GM19452 (cell line): ENCODE data around the gene HSPB6.

Source experiments
- ATAC-seq: cut with Tn5 transposase; IDR thresholded peaks from one replicate; pipeline ENCODE4 v1.9.1; 2021; ENCODE audit not compliant: unreplicated experiment

The HSPB6 gene

DNA sequence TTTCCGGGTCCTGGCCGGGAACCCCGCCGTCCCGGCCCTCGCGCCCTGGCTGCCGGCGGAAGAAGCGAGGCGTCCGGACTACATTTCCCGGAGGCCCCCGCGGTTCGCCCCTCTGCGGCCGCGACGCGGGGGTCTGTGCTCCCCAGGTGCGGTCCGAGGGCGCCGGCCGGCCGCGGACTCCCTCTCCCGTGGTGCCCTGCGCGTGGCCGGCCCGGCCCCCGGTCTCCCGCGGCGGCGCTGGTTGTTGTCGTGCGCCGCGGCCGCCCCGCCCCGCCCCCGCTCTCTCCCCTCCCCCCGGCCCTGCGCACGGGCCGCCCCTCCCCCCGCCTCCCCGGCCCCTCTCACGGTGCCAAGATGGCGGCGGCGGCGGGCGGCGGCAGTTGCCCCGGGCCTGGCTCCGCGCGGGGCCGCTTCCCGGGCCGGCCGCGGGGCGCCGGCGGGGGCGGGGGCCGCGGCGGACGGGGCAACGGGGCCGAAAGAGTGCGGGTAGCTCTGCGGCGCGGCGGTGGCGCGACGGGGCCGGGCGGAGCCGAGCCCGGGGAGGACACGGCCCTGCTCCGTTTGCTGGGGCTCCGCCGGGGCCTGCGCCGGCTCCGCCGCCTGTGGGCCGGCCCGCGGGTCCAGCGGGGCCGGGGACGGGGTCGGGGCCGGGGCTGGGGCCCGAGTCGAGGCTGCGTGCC, 39.0 kb downstream of the HSPB6 start, which contains the start of gene KMT2B:
Gene KMT2B (plus strand): TSS at position 339 of the 680 bp plus-strand sequence. CDS start 16 bp downstream, at position 355.
- ATAC-seq, result peak; percentile 0

- peak; percentile 58 for ATAC-seq
Observed at GRCh38 chr19:35716801-35717664, 39.8 kb downstream of the HSPB6 start.

DNA sequence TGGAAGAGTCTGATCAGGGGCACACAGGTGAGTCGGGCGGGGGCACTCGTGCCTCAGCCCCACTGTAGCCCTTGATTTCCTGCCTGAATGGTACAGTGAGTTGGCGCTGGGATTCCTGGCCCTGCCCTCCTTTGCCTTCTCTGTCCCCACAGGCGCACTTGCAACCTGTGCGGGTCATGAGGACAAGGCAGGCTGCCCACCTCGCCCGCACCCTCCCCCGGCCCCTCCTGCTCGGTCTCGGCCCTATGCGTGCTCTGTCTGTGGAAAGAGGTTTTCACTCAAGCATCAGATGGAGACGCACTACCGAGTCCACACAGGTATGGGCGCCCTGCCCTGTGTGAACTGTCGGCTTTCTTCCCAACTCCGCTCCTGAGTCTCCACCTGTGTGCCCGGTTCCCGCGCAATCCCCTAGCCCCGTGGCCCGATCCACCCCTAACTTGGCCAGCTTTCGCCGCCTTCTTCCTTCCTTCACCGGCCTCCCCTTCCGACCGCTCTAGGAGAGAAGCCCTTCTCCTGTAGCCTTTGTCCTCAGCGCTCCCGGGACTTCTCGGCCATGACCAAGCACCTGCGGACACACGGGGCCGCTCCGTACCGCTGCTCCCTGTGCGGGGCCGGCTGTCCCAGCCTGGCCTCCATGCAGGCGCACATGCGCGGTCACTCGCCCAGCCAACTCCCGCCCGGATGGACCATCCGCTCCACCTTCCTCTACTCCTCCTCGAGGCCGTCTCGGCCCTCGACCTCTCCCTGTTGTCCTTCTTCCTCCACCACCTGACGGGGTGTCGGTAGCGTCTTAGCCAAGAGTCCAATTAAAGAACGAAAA, 40.6 kb downstream of the HSPB6 start:
- ATAC-seq, result peak; percentile 8

DNA sequence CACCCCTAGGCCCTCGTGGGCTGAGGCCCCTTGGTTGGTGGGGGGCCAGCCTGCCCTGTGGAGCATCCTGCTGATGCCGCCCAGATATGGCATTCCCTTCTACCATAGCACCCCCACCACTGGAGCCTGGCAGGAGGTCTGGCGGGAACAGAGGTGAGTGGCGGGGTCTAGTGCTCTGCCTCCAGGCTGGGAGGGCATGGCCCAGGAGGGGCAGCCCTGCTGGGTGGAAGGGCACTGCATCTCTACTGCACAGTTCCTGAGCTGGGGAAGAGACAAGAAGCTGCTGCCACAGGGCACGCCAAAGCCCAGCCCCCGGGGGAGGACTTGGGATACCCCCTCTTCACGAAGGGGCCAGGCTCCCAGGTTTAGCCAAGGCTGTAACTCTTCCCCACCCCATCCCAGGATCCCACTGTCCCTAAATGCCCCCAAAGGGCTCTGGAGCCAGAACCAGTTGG, 41.4 kb downstream of the HSPB6 start:
- ATAC-seq, result no peak

DNA sequence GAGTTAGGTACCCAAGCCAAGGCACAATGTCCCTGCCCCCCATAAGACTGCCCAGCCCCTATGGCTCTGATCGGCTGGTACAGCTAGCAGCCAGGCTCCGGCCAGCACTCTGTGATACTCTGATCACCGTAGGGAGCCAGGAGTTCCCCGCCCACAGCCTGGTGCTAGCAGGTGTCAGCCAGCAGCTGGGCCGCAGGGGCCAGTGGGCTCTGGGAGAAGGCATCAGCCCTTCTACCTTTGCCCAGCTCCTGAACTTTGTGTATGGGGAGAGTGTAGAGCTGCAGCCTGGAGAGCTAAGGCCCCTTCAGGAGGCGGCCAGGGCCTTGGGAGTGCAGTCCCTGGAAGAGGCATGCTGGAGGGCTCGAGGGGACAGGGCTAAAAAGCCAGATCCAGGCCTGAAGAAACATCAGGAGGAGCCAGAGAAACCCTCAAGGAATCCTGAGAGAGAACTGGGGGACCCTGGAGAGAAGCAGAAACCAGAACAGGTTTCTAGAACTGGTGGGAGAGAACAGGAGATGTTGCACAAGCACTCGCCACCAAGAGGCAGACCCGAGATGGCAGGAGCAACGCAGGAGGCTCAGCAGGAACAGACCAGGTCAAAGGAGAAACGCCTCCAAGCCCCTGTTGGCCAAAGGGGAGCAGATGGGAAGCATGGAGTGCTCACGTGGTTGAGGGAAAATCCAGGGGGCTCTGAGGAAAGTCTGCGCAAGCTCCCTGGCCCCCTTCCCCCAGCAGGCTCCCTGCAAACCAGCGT, 42.1 kb downstream of the HSPB6 start:
- ATAC-seq, result no peak

DNA sequence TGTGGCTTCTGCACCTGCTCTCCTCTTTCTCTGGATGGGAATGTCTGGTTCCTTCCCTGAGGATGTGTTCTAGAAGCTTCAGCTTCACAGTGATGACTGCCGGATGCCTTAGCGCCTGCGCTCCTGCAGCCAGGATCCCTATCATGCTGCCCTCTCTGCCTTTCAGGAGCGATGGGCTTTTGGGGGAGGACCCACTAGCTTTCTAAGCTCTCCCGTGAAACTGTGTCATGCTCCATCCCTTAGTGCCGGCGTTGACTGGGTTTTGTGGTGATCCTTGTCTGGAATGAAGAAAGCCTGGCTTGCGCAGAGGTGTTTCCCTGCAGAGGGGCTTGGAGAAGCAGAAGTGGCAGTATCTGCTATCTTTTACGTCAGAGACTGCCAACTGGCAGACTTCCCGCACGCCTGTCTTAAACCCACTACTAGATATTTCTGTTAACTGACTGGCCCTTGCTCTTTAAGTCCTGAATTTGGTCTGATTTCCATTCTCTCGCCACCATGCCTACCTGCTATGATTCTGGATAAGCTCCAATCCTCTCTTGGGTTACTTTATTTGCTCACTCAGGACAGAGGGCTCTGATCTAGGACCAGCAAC, 42.8 kb downstream of the HSPB6 start:
- no peak for ATAC-seq

GRCh38 chr19:35713506-35713850, 43.4 kb downstream of the HSPB6 start:
- ATAC-seq, result no peak

DNA sequence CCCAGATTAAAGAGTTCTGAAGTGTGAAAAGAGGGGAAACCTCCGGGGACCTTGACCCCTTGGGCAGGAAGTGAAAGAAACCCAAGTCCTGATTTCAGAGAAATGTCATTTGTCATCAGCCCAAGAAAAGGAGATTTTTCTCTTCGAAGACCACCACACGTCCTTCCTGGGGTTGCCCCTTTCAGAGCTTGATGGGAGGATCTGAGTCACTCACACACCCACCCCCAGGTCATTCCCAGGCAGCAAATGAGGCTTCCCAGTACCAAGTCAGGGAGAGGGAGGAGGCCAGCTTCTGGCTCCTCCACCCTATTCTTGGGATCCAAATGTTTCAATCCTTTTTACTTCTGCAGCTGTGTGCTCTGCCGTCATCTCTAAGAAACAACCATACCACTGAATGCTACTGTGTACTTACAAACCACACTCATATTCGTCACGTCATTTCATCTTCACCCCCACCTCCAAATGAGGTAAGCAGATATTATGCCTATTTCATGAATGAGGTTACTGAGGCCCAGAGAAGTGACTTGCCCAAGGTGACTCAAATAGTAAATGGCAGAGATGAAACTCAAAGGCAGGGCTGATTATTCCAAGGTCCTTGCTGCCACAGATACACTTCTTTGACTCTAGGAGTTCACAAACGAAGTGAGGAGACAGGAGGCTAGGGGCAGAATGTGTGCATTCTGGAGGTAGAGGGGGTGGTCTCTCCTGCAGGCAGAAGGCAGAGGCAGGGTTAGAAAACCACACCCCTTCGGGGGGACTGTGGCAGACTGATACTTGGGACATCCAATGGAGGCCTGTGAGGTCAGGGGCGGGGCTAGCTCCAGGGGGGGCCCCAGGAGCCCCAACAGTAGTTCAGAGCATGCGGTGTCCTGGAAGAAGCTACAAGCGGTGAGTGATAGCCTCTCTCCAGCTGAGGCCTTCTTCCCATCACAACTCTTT, 44.0 kb downstream of the HSPB6 start:
- no peak for ATAC-seq

DNA sequence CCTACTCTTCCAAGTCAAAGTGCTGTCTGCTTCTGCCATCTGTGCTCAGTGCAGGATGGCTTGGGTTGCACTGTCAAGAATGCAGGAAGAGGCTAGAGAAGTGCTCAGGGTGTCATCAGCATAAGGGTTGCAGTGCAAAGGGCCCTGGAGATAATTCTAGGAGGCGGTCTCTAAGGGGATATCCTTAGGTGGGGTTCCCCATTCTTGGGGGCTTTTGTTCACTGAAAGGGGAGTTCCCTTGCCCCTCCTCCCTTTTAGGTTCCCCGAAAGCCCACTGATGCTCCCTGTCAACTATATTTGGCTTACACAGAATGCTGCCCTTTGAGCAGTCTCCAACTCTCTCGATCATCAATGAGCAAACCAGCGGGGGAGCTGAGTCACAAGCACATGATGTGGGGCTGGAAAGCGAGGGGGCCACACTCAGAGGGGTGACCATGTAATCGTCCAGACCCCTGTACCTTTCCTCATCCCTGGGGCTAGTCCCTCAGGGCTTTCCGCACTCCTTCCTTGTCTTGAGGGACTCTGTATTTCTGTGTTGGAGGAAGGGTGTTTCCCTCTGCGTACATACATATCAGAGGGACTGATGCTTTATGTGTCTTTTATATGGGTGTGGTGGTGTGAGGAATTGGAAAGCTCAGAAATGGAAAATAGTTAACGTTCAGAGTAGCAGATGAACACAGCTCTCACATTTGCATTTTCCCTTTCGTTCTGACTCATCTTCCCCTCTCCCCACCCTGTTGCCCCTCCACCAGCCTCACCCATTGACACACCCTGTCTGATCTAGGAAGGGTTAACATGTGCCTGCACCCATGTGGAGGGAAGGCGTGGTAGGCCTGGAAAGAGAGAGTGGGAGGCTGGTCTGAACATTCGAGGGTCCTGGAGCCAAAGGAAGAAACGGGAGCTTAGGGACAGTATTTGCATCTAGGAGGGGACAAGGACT, 45.8 kb downstream of the HSPB6 start:
- no peak for ATAC-seq

DNA sequence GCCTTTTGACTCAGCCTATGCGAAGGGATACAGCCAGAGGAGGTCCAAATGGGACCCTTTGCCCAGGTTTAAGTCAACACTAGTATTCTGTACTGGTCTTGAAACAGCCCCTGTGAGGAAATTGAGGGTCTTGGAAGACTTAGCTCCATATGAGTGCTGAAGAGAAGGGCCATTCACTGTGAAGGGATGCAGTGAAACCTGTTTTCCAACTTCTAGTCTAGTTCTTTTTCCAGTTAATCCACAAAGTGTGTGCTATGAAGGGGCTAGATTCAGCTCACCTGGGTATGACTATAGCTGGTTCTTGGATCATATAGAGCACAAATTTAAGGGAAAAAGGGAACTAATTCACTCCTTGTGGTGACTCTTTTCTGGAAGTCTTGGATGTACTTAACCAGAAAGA, 48.4 kb downstream of the HSPB6 start:
- ATAC-seq, result no peak
